ENCODE data around the gene KCNQ1OT1.

KCNQ1OT1 gene

DNA sequence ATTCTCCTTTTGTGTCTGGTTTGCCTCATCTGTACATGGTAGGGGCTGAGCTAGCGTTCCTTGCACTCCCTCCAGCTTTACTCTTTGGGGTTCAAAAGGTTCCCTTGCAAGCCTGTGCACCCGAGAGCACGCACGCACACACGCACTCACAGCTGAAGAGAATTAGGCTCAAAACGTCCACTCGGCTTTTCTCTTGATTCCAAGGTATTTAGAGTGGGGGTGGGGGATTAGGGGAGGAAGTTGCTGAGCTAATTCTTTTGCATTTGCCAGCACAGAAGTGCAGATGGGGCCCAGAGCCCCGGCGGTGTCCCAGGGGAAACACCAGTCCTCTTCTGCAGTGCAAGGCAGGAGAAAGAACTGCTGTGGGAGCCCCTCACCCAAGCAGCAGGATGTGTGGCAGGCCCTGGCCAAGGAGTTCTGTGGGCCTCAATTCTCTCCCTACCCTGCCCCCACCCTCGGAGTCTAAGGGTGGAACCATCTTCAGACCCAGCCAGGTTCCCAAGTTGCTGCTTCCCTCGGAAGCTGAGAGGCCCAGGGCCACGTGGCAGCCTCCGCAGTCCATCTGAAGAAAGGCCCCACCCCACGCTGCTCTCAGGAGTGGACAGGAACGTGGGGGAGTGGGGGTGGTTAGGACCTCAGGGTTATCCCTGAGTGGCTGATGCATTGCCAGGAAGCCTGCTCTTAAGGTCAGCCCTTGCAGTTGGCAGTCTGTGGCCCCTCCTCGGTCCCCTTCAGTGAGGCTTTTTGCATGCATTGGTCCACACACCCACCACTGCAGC lies 3.8 kb upstream of the KCNQ1OT1 start:
- no peak for DNase-seq (ENCODE audit: extremely low read depth, low read depth)
- TF ChIP-seq, protein P1, sequence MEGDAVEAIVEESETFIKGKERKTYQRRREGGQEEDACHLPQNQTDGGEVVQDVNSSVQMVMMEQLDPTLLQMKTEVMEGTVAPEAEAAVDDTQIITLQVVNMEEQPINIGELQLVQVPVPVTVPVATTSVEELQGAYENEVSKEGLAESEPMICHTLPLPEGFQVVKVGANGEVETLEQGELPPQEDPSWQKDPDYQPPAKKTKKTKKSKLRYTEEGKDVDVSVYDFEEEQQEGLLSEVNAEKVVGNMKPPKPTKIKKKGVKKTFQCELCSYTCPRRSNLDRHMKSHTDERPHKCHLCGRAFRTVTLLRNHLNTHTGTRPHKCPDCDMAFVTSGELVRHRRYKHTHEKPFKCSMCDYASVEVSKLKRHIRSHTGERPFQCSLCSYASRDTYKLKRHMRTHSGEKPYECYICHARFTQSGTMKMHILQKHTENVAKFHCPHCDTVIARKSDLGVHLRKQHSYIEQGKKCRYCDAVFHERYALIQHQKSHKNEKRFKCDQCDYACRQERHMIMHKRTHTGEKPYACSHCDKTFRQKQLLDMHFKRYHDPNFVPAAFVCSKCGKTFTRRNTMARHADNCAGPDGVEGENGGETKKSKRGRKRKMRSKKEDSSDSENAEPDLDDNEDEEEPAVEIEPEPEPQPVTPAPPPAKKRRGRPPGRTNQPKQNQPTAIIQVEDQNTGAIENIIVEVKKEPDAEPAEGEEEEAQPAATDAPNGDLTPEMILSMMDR (IDR thresholded peaks at IDR 0.05; ENCODE audit: low read depth, low read length), result no peak

DNA sequence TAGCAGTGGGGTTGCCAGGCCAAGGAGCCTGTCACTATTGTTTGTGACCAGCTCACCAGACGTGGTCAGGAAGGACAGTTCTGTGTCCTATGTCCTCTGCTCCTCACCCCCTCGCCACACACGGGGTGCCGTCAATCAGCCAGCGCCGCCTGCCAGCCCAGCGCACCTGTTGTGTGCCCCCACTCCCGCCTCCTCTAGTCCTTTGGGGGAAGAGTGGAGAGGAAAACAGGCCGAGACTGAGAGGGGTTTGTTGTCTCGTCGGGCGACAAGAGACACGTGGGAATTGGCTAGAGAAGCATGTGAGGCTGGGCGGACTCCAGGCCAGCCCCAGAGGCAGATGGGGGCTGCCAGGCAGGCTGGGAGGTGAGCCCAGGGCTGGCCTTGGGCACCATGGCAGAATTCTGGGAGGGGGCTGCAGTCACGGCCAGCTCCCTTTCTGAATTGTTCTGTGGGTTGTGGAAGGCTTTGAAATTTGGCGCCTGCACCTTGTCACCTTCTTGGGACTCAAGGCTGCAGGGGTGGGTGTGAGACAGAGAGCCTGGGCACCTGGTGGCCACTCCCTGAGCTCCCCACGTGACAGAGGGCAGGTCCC lies 3.1 kb upstream of the KCNQ1OT1 start:
- TF ChIP-seq, protein P1 (IDR thresholded peaks at IDR 0.05; ENCODE audit: low read depth, low read length), result no peak
- no peak for DNase-seq (ENCODE audit: extremely low read depth, low read depth)

DNA sequence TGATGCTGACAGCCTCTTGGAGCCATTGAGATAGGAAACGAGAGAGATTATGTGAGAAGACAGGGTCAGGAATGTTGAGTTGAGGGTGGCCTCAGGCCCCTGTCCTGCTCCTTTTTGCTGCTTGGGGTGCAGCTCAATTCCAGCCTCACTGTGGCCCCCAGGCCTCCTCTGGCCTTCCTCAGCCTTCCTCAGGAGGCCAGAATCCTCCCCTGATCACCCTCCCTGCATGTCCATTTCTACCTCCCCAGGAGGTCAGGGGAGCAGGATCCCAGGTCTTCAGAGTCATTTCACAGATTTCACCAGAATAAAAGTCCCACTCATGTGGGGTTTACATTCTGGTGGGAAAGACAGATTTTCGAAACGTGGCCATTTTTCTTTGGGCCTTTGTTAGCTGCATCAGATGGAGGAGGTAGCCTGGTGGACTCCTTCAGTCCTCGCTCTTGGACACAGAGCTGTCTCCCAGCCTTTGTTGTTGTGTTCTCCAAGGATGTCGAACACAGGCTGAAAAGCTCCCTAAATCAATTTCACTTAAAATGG lies 2.2 kb upstream of the KCNQ1OT1 start:
- TF ChIP-seq, protein P1 (IDR thresholded peaks at IDR 0.05; ENCODE audit: low read depth, low read length), result no peak
- no peak for DNase-seq (ENCODE audit: extremely low read depth, low read depth)

DNA sequence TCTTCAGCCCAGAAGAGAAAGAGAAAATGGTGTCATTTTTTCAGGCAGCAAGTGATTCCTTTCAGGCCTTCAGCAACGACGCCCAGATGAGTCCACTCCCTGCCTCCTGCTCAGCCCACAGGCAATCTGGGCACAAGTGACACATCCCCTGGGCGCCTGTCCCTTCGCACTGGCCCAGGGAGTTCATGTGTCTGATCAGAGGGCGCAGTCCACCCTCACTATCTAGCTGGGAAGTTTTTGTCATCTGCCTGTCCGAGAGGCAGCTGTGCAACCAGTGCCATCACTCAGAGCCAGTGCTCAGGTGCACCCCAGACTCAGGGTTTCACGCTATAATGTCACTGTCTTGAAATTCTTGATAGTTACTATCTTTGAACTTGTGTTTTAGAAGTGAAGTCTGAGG lies 1.4 kb upstream of the KCNQ1OT1 start:
- TF ChIP-seq, protein P1 (IDR thresholded peaks at IDR 0.05; ENCODE audit: low read depth, low read length), result no peak
- no peak for DNase-seq (ENCODE audit: extremely low read depth, low read depth)

DNA sequence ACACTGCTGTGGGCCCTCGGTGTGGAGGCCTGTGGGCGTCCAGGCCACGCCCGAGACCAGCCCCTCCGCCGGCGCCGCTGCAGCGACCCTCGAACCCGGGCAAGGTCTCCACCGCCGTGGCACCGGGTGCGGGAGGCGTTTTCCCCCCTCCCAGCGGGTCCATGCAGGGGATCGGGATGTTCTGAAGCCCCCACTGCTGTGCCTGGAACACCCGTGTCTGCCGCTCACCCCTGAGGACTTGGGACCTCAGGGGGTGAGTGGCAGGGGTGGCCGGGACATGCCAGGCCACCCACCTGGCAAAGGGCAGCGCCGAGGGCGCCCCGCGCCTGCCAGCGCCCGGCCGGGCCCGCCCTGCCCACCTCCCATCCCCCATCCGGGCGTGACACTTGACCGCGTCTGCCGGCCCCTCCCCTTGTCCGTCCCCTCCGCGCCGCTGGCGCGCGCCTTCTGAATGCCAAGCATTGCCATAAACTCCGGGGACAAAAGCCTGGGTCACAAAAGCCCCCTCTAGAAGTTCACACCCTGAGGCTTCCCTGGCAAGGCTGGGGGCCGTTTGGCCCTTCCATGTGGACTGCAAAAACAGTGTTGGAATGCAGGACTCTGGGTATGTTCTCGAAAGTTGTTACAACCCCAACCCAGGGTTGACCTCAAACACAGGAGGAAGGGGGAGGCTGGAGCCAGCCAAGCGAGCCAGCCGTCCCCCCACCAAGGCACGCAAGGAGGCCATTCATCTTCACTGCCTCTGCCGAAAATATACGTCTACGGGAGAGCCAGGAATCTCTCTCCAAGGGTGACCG lies 819 bp upstream of the KCNQ1OT1 start:
- TF ChIP-seq, protein P1 (IDR thresholded peaks at IDR 0.05; ENCODE audit: low read depth, low read length), result no peak
- DNase-seq (ENCODE audit: extremely low read depth, low read depth), result no peak

DNA sequence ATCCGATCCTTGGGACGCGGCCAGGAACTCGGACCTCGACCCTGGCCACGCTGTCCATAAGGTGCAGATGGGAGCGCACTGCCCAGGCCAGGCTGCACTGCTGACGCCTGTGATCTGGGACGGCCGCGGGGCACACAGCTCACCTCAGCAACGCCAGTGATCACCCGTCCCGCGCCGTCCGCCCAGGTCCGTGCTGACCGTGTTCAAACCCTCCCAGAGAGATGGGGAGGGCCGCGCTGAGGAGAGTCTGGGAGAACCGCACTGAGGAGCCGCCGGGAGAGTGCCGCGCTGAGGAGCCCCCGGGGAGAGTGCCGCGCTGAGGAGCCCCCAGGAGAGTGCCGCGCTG lies 636 bp downstream of the KCNQ1OT1 start:
- no peak for DNase-seq (ENCODE audit: extremely low read depth, low read depth)

More for the DNA sequence above, 636 bp downstream of the KCNQ1OT1 start:
- TF ChIP-seq, protein P1 (IDR thresholded peaks at IDR 0.05; ENCODE audit: low read depth, low read length), result no peak

Measured in AG09319 (cell line).